Femur (tissue), 1 donor: Measurements from ENCODE around the gene ERICH4.
A peak's percentile ranks its signal among the peaks of the same experiment; 100 is the strongest.
"Not testable (repeated sequence)": the region's sequence is repeated elsewhere in the genome, so short reads cannot be mapped to it uniquely, and the experiment has no call there.

ENCODE experiments used
- DNase-seq: peaks from one replicate; pipeline ENCODE4 v3.0.0-alpha.2; 2017

ERICH4 gene, protein sequence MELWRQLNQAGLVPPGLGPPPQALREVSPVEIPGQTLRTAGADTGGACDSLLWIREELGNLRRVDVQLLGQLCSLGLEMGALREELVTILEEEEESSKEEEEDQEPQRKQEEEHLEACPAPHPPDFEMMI

GRCh38 chr19:41442473-41443355 is at the start of gene ERICH4:
TSS of gene ERICH4 (plus strand) at chr19:41443156. CDS start at chr19:41443170, 14 bp downstream.
- no peak for DNase-seq

DNA sequence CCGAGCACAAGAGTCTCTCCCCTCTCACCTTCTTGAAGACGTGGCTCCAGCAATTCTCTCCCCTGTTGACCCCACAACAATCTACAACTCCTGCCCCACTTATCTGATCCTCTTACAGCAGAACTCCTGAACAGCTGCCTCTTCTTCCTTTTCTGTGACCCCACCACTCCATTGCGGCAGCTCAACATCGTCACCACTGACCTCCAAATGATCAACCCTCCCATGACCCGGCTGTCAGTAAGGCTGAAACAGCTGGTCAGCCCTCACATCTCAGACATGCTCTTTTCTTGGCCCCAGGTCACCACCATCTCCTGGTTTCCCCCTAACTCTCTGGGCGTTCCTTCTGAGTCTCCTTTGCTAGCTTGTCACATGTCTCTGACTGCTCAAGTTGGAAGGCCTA is 47.6 kb upstream of the ERICH4 start:
- no peak for DNase-seq

DNA sequence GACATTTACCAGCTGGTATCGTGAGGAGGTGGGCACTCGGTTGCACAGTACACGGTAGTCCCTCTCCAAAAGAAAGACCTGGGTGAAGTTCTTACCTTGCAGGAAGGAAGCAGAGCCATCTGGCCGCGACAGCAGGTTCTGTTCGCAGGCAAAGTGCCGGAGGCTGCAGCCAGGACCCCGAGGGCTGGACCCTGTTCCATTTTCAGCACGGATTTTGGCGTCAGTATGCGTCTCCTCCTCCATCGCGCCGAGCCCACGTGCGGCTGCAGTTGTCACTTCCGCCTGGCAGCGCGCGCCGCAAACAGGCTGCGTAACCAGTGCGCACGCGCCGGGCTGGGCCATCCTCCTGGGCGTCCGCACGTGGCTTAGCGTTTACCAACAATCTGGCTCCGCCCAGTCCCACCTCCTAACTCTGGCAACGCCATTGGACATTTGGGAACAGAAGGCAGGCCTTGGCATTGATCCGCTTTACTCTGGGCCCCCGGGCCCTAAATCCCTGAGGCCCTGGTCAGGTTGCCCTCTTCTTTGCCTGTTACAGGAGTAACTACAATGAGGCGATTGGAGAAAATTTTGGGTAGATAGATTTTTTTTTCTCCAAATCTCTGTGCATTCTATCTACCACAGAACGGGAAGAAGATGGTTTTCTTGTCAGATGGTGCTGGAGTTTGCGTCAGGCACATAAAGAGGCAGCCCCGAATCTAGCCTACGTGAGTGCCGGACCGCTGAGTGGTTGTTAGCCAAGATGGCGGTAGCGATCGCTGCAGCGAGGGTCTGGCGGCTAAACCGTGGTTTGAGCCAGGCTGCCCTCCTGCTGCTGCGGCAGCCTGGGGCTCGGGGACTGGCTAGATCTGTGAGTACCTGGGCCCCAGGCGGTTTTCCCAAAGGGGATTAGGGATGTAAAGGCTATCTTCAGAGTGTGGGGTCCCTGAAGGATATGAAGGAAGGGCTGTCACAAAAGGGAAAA is 45.6 kb upstream of the ERICH4 start, which contains the start of the genes BCKDHA and EXOSC5:
TSS of gene BCKDHA (plus strand) at position 733 of the 964 bp plus-strand sequence. CDS start at position 743, 10 bp downstream.
TSS of gene EXOSC5 (minus strand) at position 274 of the 964 bp plus-strand sequence. CDS start at position 243, 31 bp downstream.
- DNase-seq = peak; percentile 99

DNA sequence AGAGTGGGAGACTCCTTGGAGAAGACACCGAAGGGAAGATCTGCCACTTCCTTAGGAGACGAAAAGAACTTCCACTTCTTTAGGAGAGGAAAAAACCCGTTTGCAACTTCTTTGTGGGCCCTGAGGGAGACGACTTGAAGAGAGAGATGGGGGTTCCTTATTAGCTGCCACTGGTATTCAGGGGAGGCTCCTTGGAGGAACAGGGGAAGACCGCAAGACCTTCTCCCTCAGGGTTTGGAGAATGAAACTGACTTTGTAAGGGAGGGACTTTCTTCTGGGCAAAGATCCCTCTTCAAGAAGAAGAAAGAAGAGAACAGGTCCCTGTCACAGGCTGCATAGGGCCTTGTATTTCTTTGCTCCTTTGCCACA is 44.9 kb upstream of the ERICH4 start:
- DNase-seq = no peak

- no peak for DNase-seq
Measured at GRCh38 chr19:41398598-41398997, 44.4 kb upstream of the ERICH4 start.

DNA sequence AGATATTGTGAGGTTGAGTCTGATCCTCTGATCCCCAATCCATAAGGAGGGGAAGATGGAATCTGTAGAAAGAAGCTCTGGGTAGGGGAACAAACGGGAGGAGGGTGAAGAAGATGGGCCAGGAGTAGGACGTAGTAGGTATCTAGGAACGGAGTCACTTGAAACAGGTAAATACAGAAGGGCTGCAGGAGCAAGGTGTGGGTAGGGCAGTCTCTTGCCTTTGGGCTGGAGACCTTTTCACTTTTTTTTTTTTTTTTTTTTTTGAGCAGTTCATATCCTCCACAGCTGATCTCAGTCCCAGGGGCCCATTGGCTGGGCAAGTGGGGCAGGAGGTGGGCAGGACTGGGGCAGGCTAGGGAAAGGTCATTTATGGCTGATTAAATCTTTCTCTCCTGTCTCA is 43.9 kb upstream of the ERICH4 start:
- no peak for DNase-seq

GRCh38 chr19:41399525-41399924 is 43.4 kb upstream of the ERICH4 start:
- no peak for DNase-seq

DNA sequence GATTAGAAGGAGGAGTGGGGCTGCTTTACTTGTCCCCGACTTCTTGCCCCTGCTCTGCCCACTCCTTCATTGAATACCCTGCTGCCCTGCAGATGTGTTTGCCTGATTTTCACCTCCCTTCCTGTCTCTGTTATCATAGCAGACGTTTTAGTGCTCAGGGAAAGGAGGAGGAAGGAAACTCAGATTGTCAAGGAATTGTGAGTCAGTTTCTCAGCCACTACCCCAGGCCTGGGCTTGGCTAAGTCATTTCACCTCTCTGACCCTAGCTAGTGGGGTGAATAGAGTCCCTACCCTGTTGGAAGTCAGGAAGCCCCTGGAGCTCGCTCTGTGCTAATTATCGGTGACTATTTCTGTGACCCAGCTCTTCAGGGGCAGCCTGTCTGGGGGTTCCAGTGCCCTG is 41.5 kb upstream of the ERICH4 start:
- no peak for DNase-seq

DNA sequence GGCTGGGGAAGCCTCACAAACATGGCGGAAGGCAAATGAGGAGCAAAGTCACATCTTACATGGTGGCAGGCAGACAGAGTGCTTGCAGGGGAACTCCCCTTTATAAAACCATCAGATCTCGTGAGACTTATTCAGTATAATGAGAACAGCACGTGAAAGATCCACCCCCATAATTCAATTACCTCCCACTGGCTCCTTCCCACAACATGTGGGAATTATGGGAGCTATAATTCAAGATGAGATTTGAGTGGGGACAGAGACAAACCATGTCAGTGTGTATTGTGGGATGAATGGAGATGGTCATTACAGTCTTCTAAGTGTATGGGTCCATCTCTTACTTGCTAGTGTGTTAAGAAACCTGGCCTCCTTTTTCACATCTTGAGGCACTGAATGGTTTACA is 40.9 kb upstream of the ERICH4 start:
- DNase-seq = no peak

DNA sequence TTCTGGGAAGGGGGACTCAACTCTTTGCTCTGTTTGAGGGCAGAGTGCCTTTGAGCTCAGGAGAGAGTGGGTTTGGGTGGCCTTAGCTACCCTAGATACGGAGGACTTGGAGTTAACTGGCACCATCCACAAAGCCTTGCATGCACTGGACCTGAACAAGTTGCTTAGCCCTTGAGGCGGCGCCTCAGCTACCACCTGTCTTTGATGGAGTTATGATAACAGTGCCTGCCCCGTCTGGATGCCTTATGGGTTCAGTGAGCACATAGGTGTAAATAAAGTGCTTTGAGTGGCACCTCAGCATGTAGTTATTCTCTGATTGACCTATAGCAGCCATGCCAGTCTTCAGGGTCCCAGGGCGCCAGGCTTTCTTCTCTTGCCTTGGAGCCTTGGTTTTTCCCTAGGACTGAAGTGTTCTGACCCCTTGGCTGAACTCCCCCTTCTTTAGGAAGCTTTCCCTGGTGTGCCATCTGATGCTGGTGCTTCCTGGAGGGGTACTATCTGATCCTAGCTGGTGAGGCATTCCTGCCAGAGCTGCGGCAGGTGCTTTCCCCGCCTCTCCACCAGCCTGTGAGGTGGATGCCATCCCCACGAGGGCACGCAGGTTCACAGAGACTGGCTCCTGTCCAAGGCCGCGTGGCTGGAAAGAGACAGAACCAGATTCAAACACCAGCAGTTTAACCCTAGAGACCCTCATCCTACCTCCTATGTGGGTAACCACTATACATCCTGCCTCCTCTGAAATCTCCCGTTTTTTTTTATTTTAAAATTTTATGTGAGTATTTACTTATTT is 39.6 kb upstream of the ERICH4 start:
- no peak for DNase-seq

DNA sequence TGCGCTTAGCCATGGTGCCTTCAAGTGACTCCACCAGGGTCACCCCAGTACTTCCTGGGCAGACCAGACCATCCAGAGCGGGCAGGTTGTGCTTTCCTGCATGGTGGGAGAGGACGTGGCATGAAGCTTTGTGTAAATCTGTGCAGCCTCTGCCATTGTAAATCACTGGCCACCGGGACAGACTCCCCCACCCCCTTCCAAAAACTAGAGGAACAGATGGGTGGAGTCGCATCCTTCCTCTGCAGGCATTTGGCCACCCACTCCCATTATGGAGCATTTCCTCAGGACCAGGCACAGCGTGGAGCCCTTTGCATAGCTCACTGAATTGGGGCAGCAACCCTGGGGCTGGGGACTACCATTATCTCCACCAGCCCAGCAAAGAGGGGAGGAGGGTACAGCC is 37.2 kb upstream of the ERICH4 start:
- no peak for DNase-seq

DNA sequence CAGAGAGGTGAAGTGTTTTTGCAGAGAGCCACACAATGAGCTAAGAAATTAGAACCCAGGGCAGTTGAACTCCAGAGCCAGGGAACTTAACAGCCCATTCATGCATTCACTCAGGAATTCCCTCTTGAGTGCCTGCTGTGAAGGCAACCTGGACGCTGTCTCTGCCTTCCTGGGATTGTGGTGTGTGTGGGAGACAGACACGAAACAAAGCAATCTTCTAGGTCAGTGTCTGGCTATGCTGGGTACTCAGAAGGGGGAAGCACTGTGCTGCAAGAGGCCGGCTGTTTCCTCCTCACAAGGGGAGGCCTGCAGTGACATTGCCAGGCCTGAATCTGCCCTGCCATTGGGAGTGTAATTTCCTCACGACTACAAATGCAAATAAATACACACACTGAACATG is 35.7 kb upstream of the ERICH4 start:
- DNase-seq = no peak

DNA sequence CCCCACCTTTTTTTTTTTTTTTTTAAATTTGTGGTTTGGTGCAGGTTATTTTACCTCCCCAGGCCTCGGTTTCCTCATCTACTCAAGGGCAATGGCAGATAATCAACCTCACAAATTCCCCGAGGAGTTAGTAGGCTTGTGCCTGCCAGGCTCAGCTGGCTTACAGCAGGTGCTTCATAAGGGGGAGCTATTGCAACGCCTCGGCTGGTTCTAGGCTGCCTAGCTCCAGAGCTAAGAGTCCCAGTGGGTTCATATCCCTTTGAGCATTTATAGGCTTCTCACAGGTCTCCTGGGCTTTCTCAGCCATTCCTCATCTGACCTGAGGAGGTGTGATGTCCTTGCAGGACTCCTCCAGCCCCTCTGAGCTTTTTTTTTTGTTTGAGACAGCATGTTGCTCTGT is 34.7 kb upstream of the ERICH4 start:
- DNase-seq = no peak

DNA sequence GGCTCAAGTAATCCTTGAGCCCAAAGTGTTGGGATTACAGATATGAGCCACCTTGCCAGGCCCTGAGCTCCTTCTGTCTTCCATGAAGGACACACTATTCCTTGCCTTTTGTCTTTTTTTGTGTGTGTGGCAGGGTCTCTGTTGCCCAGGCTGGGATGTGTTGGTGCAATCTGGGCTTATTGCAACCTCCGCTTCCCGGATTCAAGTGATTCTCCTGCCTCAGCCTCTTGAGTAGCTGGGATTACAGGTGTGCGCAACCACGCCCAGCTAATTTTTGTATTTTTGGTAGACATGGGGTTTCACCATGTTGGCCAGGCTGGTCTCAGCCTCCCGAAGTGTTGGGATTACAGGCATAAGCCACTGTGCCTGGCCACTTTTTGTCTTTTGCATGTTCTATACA is 34.1 kb upstream of the ERICH4 start:
- not testable (repeated sequence) for DNase-seq

DNA sequence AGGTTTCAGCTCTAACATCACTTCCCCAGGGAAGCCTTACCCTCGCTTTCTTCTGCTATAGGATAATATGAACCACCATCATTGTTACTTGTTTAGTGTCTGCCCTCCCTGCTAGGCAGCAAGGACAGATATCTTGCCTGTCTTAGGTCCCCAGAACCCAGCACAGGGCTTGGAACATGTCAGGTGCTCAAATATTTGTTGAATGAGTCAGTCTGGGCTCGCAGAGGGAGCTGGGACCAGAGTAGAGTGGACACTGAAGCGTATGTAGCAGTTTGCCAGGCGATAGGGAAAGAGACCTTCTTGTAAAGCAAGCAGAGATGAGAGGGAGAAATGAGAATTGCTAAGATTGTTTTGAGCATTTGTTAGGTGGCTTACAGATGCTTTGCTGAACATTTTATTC is 33.7 kb upstream of the ERICH4 start:
- no peak for DNase-seq

GRCh38 chr19:41410336-41411054 is 32.5 kb upstream of the ERICH4 start:
- DNase-seq = no peak

DNA sequence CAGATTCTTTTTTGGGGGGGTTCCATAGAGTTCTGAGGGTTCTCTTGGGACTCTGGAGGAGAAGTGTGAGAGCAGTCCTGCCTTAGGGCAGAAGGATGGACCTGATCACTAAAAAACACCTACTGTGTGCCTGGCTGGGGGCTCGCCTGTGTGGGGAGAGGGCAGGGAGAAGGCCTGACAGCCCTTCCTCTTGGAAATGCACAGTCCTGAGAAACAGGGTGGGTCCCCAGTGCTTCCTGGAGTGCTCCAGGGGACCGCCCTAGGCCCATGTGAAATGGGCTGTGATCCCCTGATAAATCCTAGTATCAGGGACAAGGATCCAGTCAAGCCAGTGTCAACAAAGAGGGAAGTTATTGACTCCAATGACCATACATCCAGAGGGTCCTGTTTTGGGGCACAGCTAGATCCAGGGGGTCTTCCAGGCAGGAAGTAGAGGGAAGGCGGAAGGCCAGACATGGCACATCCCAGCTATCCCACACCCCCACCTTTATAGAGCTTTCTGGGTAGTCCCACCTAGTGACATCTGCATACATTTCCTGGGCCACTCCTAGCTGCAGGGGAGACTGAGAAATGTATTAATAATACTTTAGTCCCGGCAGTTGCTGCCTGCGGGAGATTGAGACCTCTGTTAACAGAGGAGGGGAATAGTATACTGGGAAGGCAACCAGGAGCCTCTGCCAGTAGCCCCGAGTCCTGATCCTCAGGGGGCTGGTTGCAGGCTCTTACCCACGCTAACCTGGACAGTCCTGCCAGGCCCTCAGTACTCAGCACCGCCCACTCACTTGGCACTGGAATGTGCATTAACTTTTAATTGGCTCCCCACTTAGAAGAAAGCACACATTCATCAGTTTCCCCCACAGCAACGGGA is 31.6 kb upstream of the ERICH4 start:
- no peak for DNase-seq

DNA sequence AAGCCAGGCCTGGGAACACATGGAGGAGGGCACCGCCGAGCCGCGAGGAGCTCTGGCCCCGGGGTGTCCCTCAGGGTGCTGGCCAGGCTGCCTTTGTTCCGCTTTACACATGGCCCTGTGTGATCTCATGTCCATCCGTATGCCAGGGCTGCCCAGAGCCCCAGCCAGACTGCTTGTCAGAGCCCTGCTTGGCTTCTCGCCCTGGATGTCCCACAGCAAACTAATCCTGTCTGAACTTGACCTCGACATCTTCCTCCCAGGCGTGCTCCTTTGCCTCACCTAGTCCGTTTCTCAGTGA is 31.0 kb upstream of the ERICH4 start:
- DNase-seq = no peak

DNA sequence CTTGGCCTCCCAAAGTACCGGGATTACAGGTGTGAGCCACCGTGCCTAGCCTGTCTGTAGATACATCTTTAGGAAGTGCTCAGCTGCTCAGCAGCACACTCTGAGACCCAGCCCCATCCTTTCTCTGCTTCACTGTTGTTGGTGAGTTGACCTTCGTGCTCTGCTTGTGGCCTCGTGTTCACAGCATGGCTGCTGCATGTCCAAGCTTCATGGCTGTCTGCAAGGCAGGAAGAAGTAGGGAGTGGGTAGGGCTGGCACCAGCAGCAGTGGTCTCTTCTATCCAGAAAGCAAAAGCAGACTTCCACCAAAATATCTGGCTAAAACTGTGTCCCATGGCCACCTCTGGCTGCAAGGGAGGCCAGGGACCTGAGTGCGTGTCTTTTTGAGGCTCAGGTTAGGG is 30.0 kb upstream of the ERICH4 start:
- no peak for DNase-seq

- no peak for DNase-seq
Measured at GRCh38 chr19:41413947-41414346, 29.0 kb upstream of the ERICH4 start.

DNA sequence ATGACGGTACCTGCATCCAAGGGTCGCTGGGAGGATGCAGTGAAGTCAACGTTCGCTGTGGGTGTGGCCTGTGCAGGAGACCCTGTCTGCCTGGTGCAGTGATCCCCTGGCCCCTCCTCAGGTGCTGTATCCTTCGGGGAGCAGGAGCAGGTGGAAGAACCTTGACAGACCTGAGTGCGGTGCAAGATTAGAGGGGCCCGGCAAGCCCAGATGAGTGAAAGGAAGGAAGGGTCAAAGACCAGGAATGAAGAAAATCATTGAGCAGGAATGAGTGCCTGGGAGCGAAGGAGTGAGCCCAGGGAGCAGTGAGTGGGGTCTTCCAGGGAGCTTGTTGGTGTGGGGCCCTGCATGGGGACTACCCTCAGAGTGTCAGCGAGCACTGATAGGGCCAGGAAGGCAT is 28.5 kb upstream of the ERICH4 start:
- DNase-seq = no peak
